Parathyroid adenoma (tissue), 2 donors: ENCODE results near the gene PREX1.
A peak's percentile ranks its signal among the peaks of the same experiment; 100 is the strongest.

ENCODE experiments used
- H2AFZ ChIP-seq: fragments of 300-600 bp; sonication (generic); one replicate; pipeline ENCODE4 v1.7.0; 2017; ENCODE audit warnings: antibody characterized with exemption, mild to moderate bottlenecking
- H3K27ac ChIP-seq: fragments of 300-600 bp; sonication (generic); one replicate; pipeline ENCODE4 v1.7.0; 2017
- H3K27me3 ChIP-seq: fragments of 300-600 bp; sonication (generic); one replicate; pipeline ENCODE4 v1.7.0; 2017; ENCODE audit warnings: low read length; ENCODE audit not compliant: control insufficient read depth, insufficient read depth
- H3K36me3 ChIP-seq: fragments of 300-600 bp; sonication (generic); one replicate; pipeline ENCODE4 v1.7.0; 2017; ENCODE audit warnings: low read length; ENCODE audit not compliant: control insufficient read depth, insufficient read depth
- H3K4me1 ChIP-seq: fragments of 300-600 bp; sonication (generic); one replicate; pipeline ENCODE4 v1.7.0; 2017; ENCODE audit warnings: control low read depth
- H3K4me2 ChIP-seq: fragments of 300-600 bp; sonication (generic); one replicate; pipeline ENCODE4 v1.7.0; 2017; ENCODE audit warnings: low read length
- H3K4me3 ChIP-seq: fragments of 300-600 bp; sonication (generic); one replicate; pipeline ENCODE4 v1.7.0; 2017; ENCODE audit warnings: low read depth, low read length
- H3K79me2 ChIP-seq: fragments of 300-600 bp; sonication (generic); one replicate; pipeline ENCODE4 v1.7.0; 2017; ENCODE audit warnings: control low read depth
- H3K9ac ChIP-seq: fragments of 300-600 bp; sonication (generic); one replicate; pipeline ENCODE4 v1.7.0; 2017; ENCODE audit warnings: mild to moderate bottlenecking
- H3K9me3 ChIP-seq: fragments of 300-600 bp; sonication (generic); one replicate; pipeline ENCODE4 v1.7.0; 2017; ENCODE audit warnings: low read length; ENCODE audit not compliant: control insufficient read depth
- CTCF ChIP-seq: fragments of 300-600 bp; sonication (generic); IDR thresholded peaks from one replicate; pipeline ENCODE4 v1.7.0; 2017; ENCODE audit warnings: antibody characterized with exemption, mild to moderate bottlenecking
- donor health status: primary hyperparathyroidism.

The PREX1 gene

GRCh38 chr20:48765359-48765758 is 62.4 kb downstream of the PREX1 start:
- no peaks in the 10 kb centered on the region for H3K4me1 ChIP-seq
- H3K9me3 ChIP-seq, result no peaks in the 10 kb centered on the region

GRCh38 chr20:48763216-48763914 is 64.4 kb downstream of the PREX1 start:
- Histone ChIP-seq H3K4me1 (no peaks in the 10 kb centered on the region), H3K9ac (no peak overlapping the region)

More at GRCh38 chr20:48765359-48765758, 62.4 kb downstream of the PREX1 start:
- TF ChIP-seq CTCF, result no peak
- Histone ChIP-seq H3K4me2 (no peak overlapping the region), H3K27ac (no peak overlapping the region), H2AFZ (no peak overlapping the region), H3K4me3 (no peak overlapping the region), H3K27me3 (no peaks in the 10 kb centered on the region), H3K79me2 (no peaks in the 10 kb centered on the region), H3K9ac (no peak overlapping the region), H3K36me3 (no peaks in the 10 kb centered on the region)

GRCh38 chr20:48761874-48762273 is 65.9 kb downstream of the PREX1 start:
- Histone ChIP-seq H3K9me3 (no peaks in the 10 kb centered on the region), H3K4me2 (no peak overlapping the region), H3K36me3 (no peaks in the 10 kb centered on the region), H3K4me1 (no peaks in the 10 kb centered on the region), H2AFZ (no peak overlapping the region), H3K9ac (no peak overlapping the region), H3K27ac (peak overlapping the region; percentile 3), H3K27me3 (no peaks in the 10 kb centered on the region), H3K4me3 (no peak overlapping the region), H3K79me2 (no peaks in the 10 kb centered on the region)
- TF ChIP-seq CTCF, result no peak

More at GRCh38 chr20:48763216-48763914, 64.4 kb downstream of the PREX1 start:
- H3K27ac ChIP-seq, result peak overlapping the region; percentile 56
- H3K4me3 ChIP-seq, result no peak overlapping the region
- no peak for TF ChIP-seq CTCF
- H3K36me3 ChIP-seq, result no peaks in the 10 kb centered on the region
- H3K27me3 ChIP-seq, result no peaks in the 10 kb centered on the region
- no peak overlapping the region for H2AFZ ChIP-seq
- H3K4me2 ChIP-seq, result no peak overlapping the region
- no peaks in the 10 kb centered on the region for H3K79me2 ChIP-seq
- no peaks in the 10 kb centered on the region for H3K9me3 ChIP-seq

- no peaks in the 10 kb centered on the region for H3K79me2 ChIP-seq
- H3K9me3 ChIP-seq, result no peaks in the 10 kb centered on the region
- no peaks in the 10 kb centered on the region for H3K4me1 ChIP-seq
- peak overlapping the region; percentile 68 for H3K27ac ChIP-seq
- no peaks in the 10 kb centered on the region for H3K27me3 ChIP-seq
- H3K36me3 ChIP-seq, result no peaks in the 10 kb centered on the region
- no peak overlapping the region for H3K9ac ChIP-seq
- no peak overlapping the region for H3K4me3 ChIP-seq
- no peak overlapping the region for H2AFZ ChIP-seq
- H3K4me2 ChIP-seq, result no peak overlapping the region
- no peak for TF ChIP-seq CTCF
Measured at GRCh38 chr20:48761023-48761785, 66.6 kb downstream of the PREX1 start.
